Small intestine (tissue), 7 donors: ENCODE measurements around the gene CASP2. TPM values are rescaled to one million over a fixed set of nuclear protein-coding genes. Genes with fewer than 3 reads are reported as not detected.

Experiments
- DNase-seq, 2 donors: peaks; one replicate each; pipeline versions ENCODE4 v3.0.0 to v3.0.0-alpha.2; 2013
- FAIRE-seq: peaks from 2 replicates; lab custom pipeline; 2012; peaks lifted over from hg19 to GRCh38; lab: Jason Lieb, UNC
- H3K27ac ChIP-seq, 3 donors: one replicate each; pipeline ENCODE4 v1.5.1; 2013; ENCODE audit warnings: low read length in 2 of 3, mild to moderate bottlenecking in 2 of 3, control low read depth in 1 of 3, inconsistent platforms in 1 of 3, low read depth in 1 of 3, moderate library complexity in 1 of 3
- H3K27me3 ChIP-seq, 3 donors: one replicate each; pipeline ENCODE4 v1.6.1; 2013; ENCODE audit warnings: low read length in 3 of 3, inconsistent platforms in 1 of 3; ENCODE audit not compliant: control insufficient read depth in 3 of 3, insufficient read depth in 3 of 3
- H3K36me3 ChIP-seq, 3 donors: one replicate each; pipeline ENCODE4 v1.6.1; 2013; ENCODE audit warnings: low read length in 3 of 3, inconsistent platforms in 1 of 3, low read depth in 1 of 3, mild to moderate bottlenecking in 1 of 3, moderate library complexity in 1 of 3; ENCODE audit not compliant: control insufficient read depth in 3 of 3, insufficient read depth in 2 of 3
- H3K4me1 ChIP-seq, 3 donors: one replicate each; pipeline ENCODE4 v1.6.1; 2013; ENCODE audit warnings: low read length in 2 of 3, inconsistent platforms in 1 of 3, low read depth in 1 of 3, mild to moderate bottlenecking in 1 of 3, moderate library complexity in 1 of 3; ENCODE audit not compliant: control insufficient read depth in 3 of 3, insufficient read depth in 2 of 3
- H3K4me3 ChIP-seq, 3 donors: one replicate each; pipeline ENCODE4 v1.5.1; 2013; ENCODE audit warnings: low read length in 3 of 3, control low read depth in 1 of 3, inconsistent platforms in 1 of 3, low read depth in 1 of 3, mild to moderate bottlenecking in 1 of 3, moderate library complexity in 1 of 3
- H3K9me3 ChIP-seq, 2 donors: one replicate each; pipeline ENCODE4 v1.6.1; 2013; ENCODE audit warnings: low read depth in 1 of 2, low read length in 1 of 2; ENCODE audit not compliant: control insufficient read depth in 2 of 2, insufficient read depth in 1 of 2
- WGBS, 3 donors: extraction: QIAGEN DNeasy Blood & Tissue Kit; methylation state at CpG; one replicate each; pipeline ENCODE4 v1.1.7; 2013; 5-methylcytosine and 5-hydroxymethylcytosine counted together
- polyA plus RNA-seq, 4 donors: library from polyadenylated mRNA; stranded (reverse) in 3 of 4; unstranded in 1 of 4; fragments of 200-250 nt in 3 of 4; fragments of 120-200 nt in 1 of 4; gene quantifications; one replicate each; pipeline versions ENCODE4 v1.2.1 to v1.2.3, GENCODE V29; 2013
- donor health status: healthy with polysubstance abuse.
- donor health status: control.
- donor health status: control.
- donor health status: Bipolar disorder and iron deficiency.
- donor health status: healthy.

The CASP2 gene
- polyA plus RNA-seq, 4 donors: 4.9 to 29.8 (median 9.0) TPM

- Histone ChIP-seq H3K4me1 (peaks cover 0 to 13% (median 0%) of the 10 kb centered on the region in 3 donors), H3K27me3 (no peaks in the 10 kb centered on the region), H3K27ac (peak overlapping the region in 1 of 3 donors; percentile 6), H3K36me3 (no peaks in the 10 kb centered on the region), H3K4me3 (no peak overlapping the region), H3K9me3 (no peaks in the 10 kb centered on the region)
- 72 to 83% (median 83%) methylated on average over 5 of the region's 5 CpGs for WGBS, 3 donors
- DNase-seq: peak in 1 of 2 donors; percentile 39
- FAIRE-seq: no peak
These were observed 30.5 kb downstream of the CASP2 start for GRCh38 chr7:143318661-143319060.

GRCh38 chr7:143320620-143321019, 32.5 kb downstream of the CASP2 start:
- Histone ChIP-seq H3K27me3 (no peaks in the 10 kb centered on the region), H3K4me3 (no peak overlapping the region), H3K27ac (no peak overlapping the region), H3K36me3 (no peaks in the 10 kb centered on the region), H3K4me1 (peaks cover 0 to 15% (median 0%) of the 10 kb centered on the region in 3 donors), H3K9me3 (no peaks in the 10 kb centered on the region)
- DNase-seq: peak in 1 of 2 donors; percentile 75
- FAIRE-seq: no peak
- 20 to 69% (median 47%) methylated on average over 9 of the region's 9 CpGs for WGBS, 3 donors

- FAIRE-seq (no peak), DNase-seq (no peak)
- Histone ChIP-seq H3K36me3 (no peaks in the 10 kb centered on the region), H3K4me3 (no peak overlapping the region), H3K9me3 (no peaks in the 10 kb centered on the region), H3K27me3 (no peaks in the 10 kb centered on the region), H3K4me1 (peaks cover 0 to 15% (median 0%) of the 10 kb centered on the region in 3 donors), H3K27ac (no peak overlapping the region)
- WGBS, 3 donors: 90 to 95% (median 94%) methylated on average over 10 of the region's 10 CpGs
These were observed 33.1 kb downstream of the CASP2 start for GRCh38 chr7:143321242-143321641.

- FAIRE-seq (no peak), DNase-seq (peak in 1 of 2 donors; percentile 48)
- peaks cover 0 to 15% (median 0%) of the 10 kb centered on the region in 3 donors for H3K4me1 ChIP-seq
- 61 to 86% (median 72%) methylated on average over 4 of the region's 4 CpGs for WGBS, 3 donors
- H3K27me3 ChIP-seq: no peaks in the 10 kb centered on the region
- no peak overlapping the region for H3K27ac ChIP-seq
- no peak overlapping the region for H3K4me3 ChIP-seq
- no peaks in the 10 kb centered on the region for H3K9me3 ChIP-seq
- H3K36me3 ChIP-seq: no peaks in the 10 kb centered on the region
These were observed 33.6 kb downstream of the CASP2 start for GRCh38 chr7:143321734-143322133.

- Histone ChIP-seq H3K9me3 (no peaks in the 10 kb centered on the region), H3K4me3 (no peak overlapping the region), H3K36me3 (no peaks in the 10 kb centered on the region), H3K4me1 (peaks cover 0 to 15% (median 0%) of the 10 kb centered on the region in 3 donors), H3K27ac (peak overlapping the region in 1 of 3 donors; percentile 37), H3K27me3 (no peaks in the 10 kb centered on the region)
- FAIRE-seq (no peak), DNase-seq (peak; percentile 26 to 43)
- WGBS, 3 donors: 61 to 70% (median 69%) methylated on average over 23 of the region's 23 CpGs
These were observed 34.8 kb downstream of the CASP2 start for GRCh38 chr7:143322760-143323633.

- Histone ChIP-seq H3K27me3 (no peaks in the 10 kb centered on the region), H3K9me3 (no peaks in the 10 kb centered on the region), H3K36me3 (no peaks in the 10 kb centered on the region), H3K4me1 (peaks cover 0 to 12% (median 0%) of the 10 kb centered on the region in 3 donors), H3K27ac (no peak overlapping the region), H3K4me3 (no peak overlapping the region)
- WGBS, 3 donors: 74 to 83% (median 80%) methylated on average over 12 of the region's 12 CpGs
- FAIRE-seq (no peak), DNase-seq (no peak)
These were observed 35.5 kb downstream of the CASP2 start for GRCh38 chr7:143323653-143324052.

GRCh38 chr7:143325240-143325639, 37.1 kb downstream of the CASP2 start:
- 58 to 89% (median 77%) methylated on average over 2 of the region's 2 CpGs for WGBS, 3 donors
- FAIRE-seq: no peak

GRCh38 chr7:143327903-143328302, 39.8 kb downstream of the CASP2 start:
- Histone ChIP-seq H3K27ac (no peak overlapping the region), H3K27me3 (peaks cover 0 to 2% (median 0%) of the 10 kb centered on the region in 3 donors), H3K36me3 (no peaks in the 10 kb centered on the region), H3K4me1 (peaks cover 0 to 7% (median 0%) of the 10 kb centered on the region in 3 donors), H3K4me3 (no peak overlapping the region), H3K9me3 (no peaks in the 10 kb centered on the region)
- no peak for DNase-seq
- WGBS, 3 donors: 81 to 88% (median 88%) methylated on average over 5 of the region's 5 CpGs
- no peak for FAIRE-seq

More at GRCh38 chr7:143325240-143325639, 37.1 kb downstream of the CASP2 start:
- Histone ChIP-seq H3K36me3 (no peaks in the 10 kb centered on the region), H3K27me3 (no peaks in the 10 kb centered on the region), H3K27ac (no peak overlapping the region), H3K4me1 (peaks cover 0 to 11% (median 0%) of the 10 kb centered on the region in 3 donors), H3K9me3 (no peaks in the 10 kb centered on the region), H3K4me3 (no peak overlapping the region)
- DNase-seq: no peak
